ENCODE measurements around the gene BBIP1. TPM values are rescaled to one million over a fixed set of nuclear protein-coding genes. Genes with fewer than 3 reads are reported as not detected.

The BBIP1 gene
- total and polyA plus RNA-seq, 11 donors: 19.3 to 32.4 (median 25.8) TPM

GRCh38 chr10:110863361-110863760 is 55.6 kb downstream of the BBIP1 start:
- TF ChIP-seq POLR2A (IDR thresholded peaks at IDR 0.05) (no peak), CTCF (IDR thresholded peaks at IDR 0.05) (no peak)
- no peak for ATAC-seq
- DNase-seq: no peak
- Histone ChIP-seq H3K27me3 (no peaks in the 10 kb centered on the region), H3K4me1 (peaks cover 0 to 99% (median 24%) of the 10 kb centered on the region in 12 donors), H3K36me3 (no peaks in the 10 kb centered on the region), H3K9me3 (no peaks in the 10 kb centered on the region), H3K4me3 (no peak overlapping the region), H3K27ac (peak overlapping the region in 1 of 12 donors; percentile 99)
- intact Hi-C loops (cut with DNase I): loop anchor here in 1 of 10 donors (10.0 kb wide), 1 partner anchor 59 kb away; no protein-coding TSS in a partner anchor

GRCh38 chr10:110862961-110863360 is 56.0 kb downstream of the BBIP1 start:
- TF ChIP-seq POLR2A (IDR thresholded peaks at IDR 0.05): no peak
- TF ChIP-seq CTCF (IDR thresholded peaks at IDR 0.05): no peak
- WGBS, 4 donors: 88 to 92% (median 90%) methylated on average over 6 of the region's 6 CpGs
- intact Hi-C loops (cut with DNase I): loop anchor here in 1 of 10 donors (10.0 kb wide), 1 partner anchor 58 kb away; no protein-coding TSS in a partner anchor
- peak overlapping the region in 1 of 12 donors; percentile 99 for H3K27ac ChIP-seq
- H3K27me3 ChIP-seq: no peaks in the 10 kb centered on the region
- peaks cover 0 to 99% (median 26%) of the 10 kb centered on the region in 12 donors for H3K4me1 ChIP-seq
- ATAC-seq (no peak), DNase-seq (no peak)
- H3K4me3 ChIP-seq: no peak overlapping the region
- H3K9me3 ChIP-seq: no peaks in the 10 kb centered on the region
- H3K36me3 ChIP-seq: no peaks in the 10 kb centered on the region

GRCh38 chr10:110861930-110862649 is 56.9 kb downstream of the BBIP1 start:
- 85 to 89% (median 88%) methylated on average over 6 of the region's 6 CpGs for WGBS, 4 donors
- TF ChIP-seq POLR2A (IDR thresholded peaks at IDR 0.05) (no peak), CTCF (IDR thresholded peaks at IDR 0.05) (no peak)
- Histone ChIP-seq H3K4me3 (no peak overlapping the region), H3K27me3 (no peaks in the 10 kb centered on the region), H3K4me1 (peaks cover 2 to 99% (median 35%) of the 10 kb centered on the region in 12 donors), H3K36me3 (no peaks in the 10 kb centered on the region), H3K9me3 (no peaks in the 10 kb centered on the region), H3K27ac (peak overlapping the region in 1 of 12 donors; percentile 99)
- ATAC-seq (no peak), DNase-seq (no peak)
- intact Hi-C loops (cut with DNase I): loop anchor here in 1 of 10 donors (10.0 kb wide), 1 partner anchor 57 kb away; no protein-coding TSS in a partner anchor

GRCh38 chr10:110861476-110861875 is 57.5 kb downstream of the BBIP1 start:
- Histone ChIP-seq H3K27me3 (no peaks in the 10 kb centered on the region), H3K4me1 (peaks cover 2 to 94% (median 35%) of the 10 kb centered on the region in 12 donors), H3K4me3 (no peak overlapping the region), H3K9me3 (no peaks in the 10 kb centered on the region), H3K36me3 (no peaks in the 10 kb centered on the region), H3K27ac (peak overlapping the region in 3 of 12 donors; percentile 15 to 99 (median 25))
- TF ChIP-seq CTCF (IDR thresholded peaks at IDR 0.05) (no peak), POLR2A (IDR thresholded peaks at IDR 0.05) (no peak)
- DNase-seq (no peak), ATAC-seq (no peak)
- WGBS, 4 donors: 95 to 98% (median 97%) methylated on average over 2 of the region's 2 CpGs
- intact Hi-C loops (cut with DNase I): loop anchor here in 1 of 10 donors (10.0 kb wide), 1 partner anchor 57 kb away; no protein-coding TSS in a partner anchor

Data from heart left ventricle (tissue), 16 donors.